Activated naive CD8-positive, alpha-beta T cell (primary cell): ENCODE measurements around the gene ACBD3.

ENCODE experiments used
- H3K27ac Mint-ChIP-seq: one replicate; pipeline ENCODE4 v1.8.0; 2021; ENCODE audit warnings: mixed read lengths
- H3K27me3 Mint-ChIP-seq: one replicate; pipeline ENCODE4 v1.8.0; 2021; ENCODE audit warnings: mixed read lengths
- H3K36me3 Mint-ChIP-seq: one replicate; pipeline ENCODE4 v1.8.0; 2021; ENCODE audit warnings: mixed read lengths
- H3K4me1 Mint-ChIP-seq: one replicate; pipeline ENCODE4 v1.8.0; 2021; ENCODE audit warnings: low read depth, mixed read lengths
- H3K4me3 Mint-ChIP-seq: one replicate; pipeline ENCODE4 v1.8.0; 2021; ENCODE audit warnings: mild to moderate bottlenecking, mixed read lengths
- H3K9me3 Mint-ChIP-seq: one replicate; pipeline ENCODE4 v1.8.0; 2021; ENCODE audit warnings: low read depth, mixed read lengths

Gene ACBD3

GRCh38 chr1:226118357-226118756 is 68.2 kb downstream of the ACBD3 start:
- H3K27ac Mint-ChIP-seq = no peak overlapping the region
- H3K27me3 Mint-ChIP-seq = no peaks in the 10 kb centered on the region

GRCh38 chr1:226117330-226117729 is 69.2 kb downstream of the ACBD3 start:
- H3K36me3 Mint-ChIP-seq = no peaks in the 10 kb centered on the region
- no peak overlapping the region for H3K27ac Mint-ChIP-seq
- H3K4me1 Mint-ChIP-seq = peaks cover 6% of the 10 kb centered on the region
- no peaks in the 10 kb centered on the region for H3K9me3 Mint-ChIP-seq
- no peaks in the 10 kb centered on the region for H3K27me3 Mint-ChIP-seq
- no peak overlapping the region for H3K4me3 Mint-ChIP-seq

More at GRCh38 chr1:226118357-226118756, 68.2 kb downstream of the ACBD3 start:
- Mint-ChIP-seq H3K36me3 (no peaks in the 10 kb centered on the region), H3K9me3 (no peaks in the 10 kb centered on the region), H3K4me3 (no peak overlapping the region), H3K4me1 (peaks cover 11% of the 10 kb centered on the region)

- Mint-ChIP-seq H3K27me3 (no peaks in the 10 kb centered on the region), H3K9me3 (no peaks in the 10 kb centered on the region), H3K4me1 (peaks cover 6% of the 10 kb centered on the region), H3K4me3 (no peak overlapping the region), H3K27ac (no peak overlapping the region), H3K36me3 (no peaks in the 10 kb centered on the region)
Measured at GRCh38 chr1:226116673-226117072, 69.9 kb downstream of the ACBD3 start.

- H3K9me3 Mint-ChIP-seq = no peaks in the 10 kb centered on the region
- no peaks in the 10 kb centered on the region for H3K36me3 Mint-ChIP-seq
- peaks cover 11% of the 10 kb centered on the region for H3K4me1 Mint-ChIP-seq
- no peak overlapping the region for H3K4me3 Mint-ChIP-seq
- no peaks in the 10 kb centered on the region for H3K27me3 Mint-ChIP-seq
- no peak overlapping the region for H3K27ac Mint-ChIP-seq
Measured at GRCh38 chr1:226112626-226113025, 73.9 kb downstream of the ACBD3 start.

GRCh38 chr1:226111883-226112261 is 74.7 kb downstream of the ACBD3 start:
- Mint-ChIP-seq H3K27me3 (no peaks in the 10 kb centered on the region), H3K4me1 (peaks cover 11% of the 10 kb centered on the region), H3K4me3 (peak overlapping the region; percentile 71), H3K27ac (no peak overlapping the region), H3K36me3 (no peaks in the 10 kb centered on the region), H3K9me3 (no peaks in the 10 kb centered on the region)

- H3K4me1 Mint-ChIP-seq = peaks cover 11% of the 10 kb centered on the region
- H3K36me3 Mint-ChIP-seq = no peaks in the 10 kb centered on the region
- H3K27me3 Mint-ChIP-seq = no peaks in the 10 kb centered on the region
- no peaks in the 10 kb centered on the region for H3K9me3 Mint-ChIP-seq
- H3K27ac Mint-ChIP-seq = no peak overlapping the region
- peak overlapping the region; percentile 71 for H3K4me3 Mint-ChIP-seq
Measured at GRCh38 chr1:226111098-226111882, 75.3 kb downstream of the ACBD3 start.

GRCh38 chr1:226110249-226111097 is 76.1 kb downstream of the ACBD3 start:
- no peaks in the 10 kb centered on the region for H3K27me3 Mint-ChIP-seq
- H3K36me3 Mint-ChIP-seq = no peaks in the 10 kb centered on the region

GRCh38 chr1:226109829-226110248 is 76.7 kb downstream of the ACBD3 start:
- H3K9me3 Mint-ChIP-seq = no peaks in the 10 kb centered on the region
- no peaks in the 10 kb centered on the region for H3K27me3 Mint-ChIP-seq

More at GRCh38 chr1:226110249-226111097, 76.1 kb downstream of the ACBD3 start:
- no peaks in the 10 kb centered on the region for H3K9me3 Mint-ChIP-seq
- H3K4me3 Mint-ChIP-seq = peak overlapping the region; percentile 71
- peaks cover 11% of the 10 kb centered on the region for H3K4me1 Mint-ChIP-seq
- no peak overlapping the region for H3K27ac Mint-ChIP-seq

GRCh38 chr1:226108935-226109828 is 77.4 kb downstream of the ACBD3 start:
- Mint-ChIP-seq H3K4me1 (peaks cover 11% of the 10 kb centered on the region), H3K36me3 (no peaks in the 10 kb centered on the region), H3K27me3 (no peaks in the 10 kb centered on the region), H3K27ac (peak overlapping the region; percentile 85), H3K9me3 (no peaks in the 10 kb centered on the region), H3K4me3 (peak overlapping the region; percentile 88)

More at GRCh38 chr1:226109829-226110248, 76.7 kb downstream of the ACBD3 start:
- H3K4me3 Mint-ChIP-seq = peak overlapping the region; percentile 88
- H3K27ac Mint-ChIP-seq = peak overlapping the region; percentile 85
- H3K36me3 Mint-ChIP-seq = no peaks in the 10 kb centered on the region
- H3K4me1 Mint-ChIP-seq = peaks cover 11% of the 10 kb centered on the region

- no peak overlapping the region for H3K4me3 Mint-ChIP-seq
- no peaks in the 10 kb centered on the region for H3K27me3 Mint-ChIP-seq
- no peaks in the 10 kb centered on the region for H3K9me3 Mint-ChIP-seq
- H3K4me1 Mint-ChIP-seq = peaks cover 11% of the 10 kb centered on the region
- H3K27ac Mint-ChIP-seq = peak overlapping the region; percentile 73
- H3K36me3 Mint-ChIP-seq = no peaks in the 10 kb centered on the region
Measured at GRCh38 chr1:226107471-226108460, 78.8 kb downstream of the ACBD3 start.

GRCh38 chr1:226104671-226105121 is 81.8 kb downstream of the ACBD3 start:
- H3K4me3 Mint-ChIP-seq = no peak overlapping the region
- no peaks in the 10 kb centered on the region for H3K27me3 Mint-ChIP-seq
- H3K27ac Mint-ChIP-seq = no peak overlapping the region
- peaks cover 14% of the 10 kb centered on the region for H3K4me1 Mint-ChIP-seq
- H3K36me3 Mint-ChIP-seq = no peaks in the 10 kb centered on the region
- no peaks in the 10 kb centered on the region for H3K9me3 Mint-ChIP-seq

- Mint-ChIP-seq H3K27me3 (no peaks in the 10 kb centered on the region), H3K4me1 (peaks cover 12% of the 10 kb centered on the region), H3K4me3 (peak overlapping the region; percentile 91), H3K27ac (no peak overlapping the region), H3K36me3 (no peaks in the 10 kb centered on the region), H3K9me3 (no peaks in the 10 kb centered on the region)
Measured at GRCh38 chr1:226100436-226101391, 85.8 kb downstream of the ACBD3 start.
